ENCODE measurements around the gene THSD4. TPM values are rescaled to one million over a fixed set of nuclear protein-coding genes. Genes with fewer than 3 reads are reported as not detected.

THSD4 gene
- polyA plus RNA-seq, 1 experiment = 18.8 TPM

- no peak overlapping the region for H3K4me3 ChIP-seq (ENCODE audit: low read depth, low read length)
- no peaks in the 10 kb centered on the region for H3K27me3 ChIP-seq (ENCODE audit: control insufficient read depth, insufficient read depth, low read length)
- 0 out of 2 replicates have a peak, but pooled peaks cover 2% of the 10 kb centered on the region for H3K36me3 ChIP-seq (ENCODE audit: control insufficient read depth, insufficient read depth, low read length)
- ChIA-PET POLR2A (interaction anchor here (0.6 kb wide), 1 partner anchor 37 kb away, joined by 5 read pairs; no protein-coding TSS in a partner anchor), CTCF (interaction anchor here (1.0 to 3.2 kb wide), 15 partner anchors 9 to 369 kb away, joined by 3 to 26 read pairs (median 7); no protein-coding TSS in a partner anchor)
- no peak for TF ChIP-seq CTCF (IDR thresholded peaks at IDR 0.05; ENCODE audit: insufficient read depth, low read depth, low read length)
- no peak for DNase-seq (ENCODE audit: low read depth)
These were observed 666.1 kb downstream of the THSD4 start for GRCh38 chr15:71781179-71781964.

GRCh38 chr15:71781965-71782265 is 666.6 kb downstream of the THSD4 start:
- ChIA-PET CTCF (interaction anchor here (1.0 to 2.3 kb wide), 7 partner anchors 18 to 368 kb away, joined by 3 to 21 read pairs (median 8); no protein-coding TSS in a partner anchor), POLR2A (no interaction called here)
- 0 out of 2 replicates have a peak, but pooled peaks cover 2% of the 10 kb centered on the region for H3K36me3 ChIP-seq (ENCODE audit: control insufficient read depth, insufficient read depth, low read length)
- DNase-seq (ENCODE audit: low read depth) = no peak
- no peaks in the 10 kb centered on the region for H3K27me3 ChIP-seq (ENCODE audit: control insufficient read depth, insufficient read depth, low read length)
- no peak overlapping the region for H3K4me3 ChIP-seq (ENCODE audit: low read depth, low read length)
- TF ChIP-seq CTCF (IDR thresholded peaks at IDR 0.05; ENCODE audit: insufficient read depth, low read depth, low read length) = no peak

GRCh38 chr15:71782422-71783165 is 667.3 kb downstream of the THSD4 start:
- POLR2A ChIA-PET = no interaction called here
- no peak overlapping the region for H3K4me3 ChIP-seq (ENCODE audit: low read depth, low read length)
- no peak for TF ChIP-seq CTCF (IDR thresholded peaks at IDR 0.05; ENCODE audit: insufficient read depth, low read depth, low read length)
- H3K27me3 ChIP-seq (ENCODE audit: control insufficient read depth, insufficient read depth, low read length) = no peaks in the 10 kb centered on the region
- no peaks in the 10 kb centered on the region for H3K36me3 ChIP-seq (ENCODE audit: control insufficient read depth, insufficient read depth, low read length)
- no peak for DNase-seq (ENCODE audit: low read depth)
- CTCF ChIA-PET = interaction anchor here (1.2 to 2.1 kb wide), 2 partner anchors 17 to 30 kb away, joined by 10 to 21 read pairs; no protein-coding TSS in a partner anchor

GRCh38 chr15:71784719-71785118 is 669.4 kb downstream of the THSD4 start:
- ChIA-PET CTCF (interaction anchor here (1.2 to 2.4 kb wide), 3 partner anchors 16 to 32 kb away, joined by 3 to 13 read pairs (median 5); no protein-coding TSS in a partner anchor), POLR2A (no interaction called here)
- Histone ChIP-seq H3K4me3 (ENCODE audit: low read depth, low read length) (no peak overlapping the region), H3K36me3 (ENCODE audit: control insufficient read depth, insufficient read depth, low read length) (no peaks in the 10 kb centered on the region; the same call in 1 of the 2 replicates), H3K27me3 (ENCODE audit: control insufficient read depth, insufficient read depth, low read length) (no peaks in the 10 kb centered on the region)
- no peak for DNase-seq (ENCODE audit: low read depth)
- peak; percentile 38; the same call in 1 of the 2 replicates for TF ChIP-seq CTCF (IDR thresholded peaks at IDR 0.05; ENCODE audit: insufficient read depth, low read depth, low read length)

GRCh38 chr15:71785996-71786395 is 670.7 kb downstream of the THSD4 start:
- Histone ChIP-seq H3K27me3 (ENCODE audit: control insufficient read depth, insufficient read depth, low read length) (no peaks in the 10 kb centered on the region), H3K36me3 (ENCODE audit: control insufficient read depth, insufficient read depth, low read length) (no peaks in the 10 kb centered on the region; the same call in 1 of the 2 replicates), H3K4me3 (ENCODE audit: low read depth, low read length) (no peak overlapping the region)
- TF ChIP-seq CTCF (IDR thresholded peaks at IDR 0.05; ENCODE audit: insufficient read depth, low read depth, low read length) = no peak
- ChIA-PET CTCF (interaction anchor here (1.4 to 2.0 kb wide), 2 partner anchors 15 to 17 kb away, joined by 3 to 6 read pairs; no protein-coding TSS in a partner anchor), POLR2A (no interaction called here)
- DNase-seq (ENCODE audit: low read depth) = no peak

Data from BJ (cell line).